GM21423 (cell line): ENCODE data around the gene PEX11G.

ENCODE experiments used
- ATAC-seq: cut with Tn5 transposase; IDR thresholded peaks from one replicate; pipeline ENCODE4 v1.9.1; 2021; ENCODE audit warnings: mild to moderate bottlenecking, moderate library complexity; ENCODE audit not compliant: unreplicated experiment

PEX11G gene

GRCh38 chr19:7500811-7501450 is 12.1 kb upstream of the PEX11G start:
- no peak for ATAC-seq

- ATAC-seq, result no peak
Measured at GRCh38 chr19:7497292-7497691, 8.5 kb upstream of the PEX11G start.

- no peak for ATAC-seq
Measured at GRCh38 chr19:7494416-7495098, 5.7 kb upstream of the PEX11G start.

- ATAC-seq, result no peak
Measured at GRCh38 chr19:7492558-7492957, 3.7 kb upstream of the PEX11G start.

- no peak for ATAC-seq
Measured at GRCh38 chr19:7492142-7492541, 3.3 kb upstream of the PEX11G start.

- ATAC-seq, result no peak
Measured at GRCh38 chr19:7489609-7490044, 792 bp upstream of the PEX11G start.

GRCh38 chr19:7486923-7487322 is 1.9 kb downstream of the PEX11G start:
- no peak for ATAC-seq

- ATAC-seq, result no peak
Measured at GRCh38 chr19:7483720-7484201, 5.1 kb downstream of the PEX11G start.

GRCh38 chr19:7482584-7483439 is 6.0 kb downstream of the PEX11G start:
- no peak for ATAC-seq

GRCh38 chr19:7480970-7481255 is 7.9 kb downstream of the PEX11G start:
- ATAC-seq, result no peak

- ATAC-seq, result no peak
Measured at GRCh38 chr19:7480222-7480969, 8.4 kb downstream of the PEX11G start.

- ATAC-seq, result no peak
Measured at GRCh38 chr19:7478843-7479227, 10.0 kb downstream of the PEX11G start.

GRCh38 chr19:7478173-7478842 is 10.5 kb downstream of the PEX11G start:
- no peak for ATAC-seq

- no peak for ATAC-seq
Measured at GRCh38 chr19:7477758-7478157, 11.1 kb downstream of the PEX11G start.

GRCh38 chr19:7476777-7477494 is 11.9 kb downstream of the PEX11G start:
- ATAC-seq, result no peak

- no peak for ATAC-seq
Measured at GRCh38 chr19:7476241-7476640, 12.6 kb downstream of the PEX11G start.

- ATAC-seq, result no peak
Measured at GRCh38 chr19:7475665-7476064, 13.2 kb downstream of the PEX11G start.

- ATAC-seq, result no peak
Measured at GRCh38 chr19:7471696-7472615, 16.9 kb downstream of the PEX11G start.
